ENCODE data around the gene HSD17B2.

The HSD17B2 gene

DNA sequence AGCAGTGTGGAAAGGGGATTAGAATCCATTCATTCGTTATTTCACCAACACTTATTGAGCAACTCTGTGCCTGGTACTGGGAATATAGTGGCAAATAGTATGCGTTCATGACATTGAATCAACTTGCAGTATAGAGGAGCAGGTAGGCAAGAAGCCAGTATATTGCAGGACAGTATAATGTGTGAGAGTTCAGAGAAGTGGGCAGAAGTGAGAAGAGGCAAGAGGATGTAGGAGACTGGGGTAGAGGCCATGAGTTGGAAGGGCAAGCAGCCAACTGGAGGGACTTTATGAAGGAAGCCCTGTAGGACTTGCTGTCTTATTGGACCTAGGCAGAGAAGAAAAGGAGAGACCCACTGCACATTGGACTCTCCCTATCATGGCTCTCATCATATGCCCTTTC lies 12.3 kb downstream of the HSD17B2 start:
- in situ Hi-C loops (cut with MboI; ENCODE audit: low sequenced_read_pairs) = no loop called here

DNA sequence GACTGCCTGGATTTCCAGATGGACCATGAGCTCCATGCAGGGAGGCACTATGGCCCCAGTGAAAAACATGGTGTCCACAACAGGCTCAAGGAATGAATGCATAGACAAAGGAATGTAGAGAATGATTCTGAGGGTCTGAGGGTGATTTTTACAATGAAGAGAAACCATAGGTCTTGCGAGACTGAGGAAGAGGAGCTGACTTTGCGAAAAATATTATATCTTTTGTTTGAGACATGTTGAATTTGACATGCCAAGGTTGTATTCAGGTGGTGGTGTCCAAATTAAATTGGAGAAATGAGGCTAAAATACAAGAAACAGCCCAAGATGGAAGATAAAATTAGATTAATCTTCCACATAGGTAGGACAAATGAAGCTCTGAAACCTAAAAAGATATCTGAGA lies 12.7 kb downstream of the HSD17B2 start:
- in situ Hi-C loops (cut with MboI; ENCODE audit: low sequenced_read_pairs) = no loop called here

DNA sequence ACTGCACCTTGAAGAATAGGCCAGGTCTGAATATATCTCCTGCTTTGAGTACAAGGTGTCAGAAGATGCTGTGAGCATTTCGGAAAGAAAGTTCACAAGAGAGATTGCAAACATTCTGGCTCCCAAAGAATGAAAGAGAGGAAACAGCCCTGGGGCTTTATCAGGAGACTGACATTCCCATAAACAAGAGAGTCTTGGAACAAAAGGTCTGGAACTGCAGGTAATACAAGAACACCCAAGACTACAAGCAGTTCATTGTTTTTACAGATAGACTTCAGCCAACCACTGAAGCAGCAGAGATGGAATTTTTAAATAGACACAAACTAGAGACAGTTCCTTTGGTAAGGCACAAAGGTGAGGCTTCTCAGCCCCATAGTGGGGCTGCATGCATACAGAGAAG lies 14.4 kb downstream of the HSD17B2 start:
- in situ Hi-C loops (cut with MboI; ENCODE audit: low sequenced_read_pairs) = no loop called here

DNA sequence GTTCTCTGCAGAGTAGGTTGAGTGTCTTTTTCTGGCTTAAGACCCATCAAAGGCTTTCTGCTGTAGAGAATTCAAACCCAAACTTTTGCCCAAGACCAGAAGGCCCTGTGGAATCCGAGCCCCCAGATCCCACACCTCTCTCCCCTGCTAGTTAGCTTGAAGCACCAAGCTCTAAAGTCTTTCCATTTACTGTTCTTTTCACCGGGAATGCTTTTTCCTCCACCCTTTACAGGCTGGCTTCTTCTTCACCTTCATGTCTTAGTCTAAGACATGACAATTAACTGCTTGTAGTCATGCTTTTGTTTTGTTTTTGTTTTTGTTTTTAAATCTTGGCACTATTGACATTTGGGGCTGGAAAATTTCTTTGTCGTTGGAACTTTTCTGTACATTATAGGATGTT lies 15.5 kb downstream of the HSD17B2 start:
- in situ Hi-C loops (cut with MboI; ENCODE audit: low sequenced_read_pairs) = no loop called here

DNA sequence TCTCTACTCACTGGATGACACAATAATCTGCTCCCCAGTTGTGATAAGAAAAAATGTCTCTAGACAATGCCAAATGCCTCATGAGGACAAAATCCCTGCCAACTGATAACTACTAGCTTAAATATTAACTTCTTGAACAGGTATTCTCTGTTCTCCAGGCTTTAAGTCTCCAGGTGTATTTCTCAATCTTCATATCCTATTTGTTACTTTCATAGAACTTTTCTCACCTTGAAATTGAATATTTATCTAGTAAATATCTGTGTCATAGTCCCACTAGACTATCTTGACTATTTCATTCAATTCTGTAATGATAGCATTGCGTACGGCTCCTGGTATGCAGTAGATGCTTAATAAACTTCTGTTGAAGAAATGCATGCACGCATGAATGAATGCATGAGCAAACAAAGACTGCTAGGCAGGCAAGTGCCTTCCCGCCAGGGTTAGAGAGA lies 15.9 kb downstream of the HSD17B2 start:
- in situ Hi-C loops (cut with MboI; ENCODE audit: low sequenced_read_pairs) = no loop called here

DNA sequence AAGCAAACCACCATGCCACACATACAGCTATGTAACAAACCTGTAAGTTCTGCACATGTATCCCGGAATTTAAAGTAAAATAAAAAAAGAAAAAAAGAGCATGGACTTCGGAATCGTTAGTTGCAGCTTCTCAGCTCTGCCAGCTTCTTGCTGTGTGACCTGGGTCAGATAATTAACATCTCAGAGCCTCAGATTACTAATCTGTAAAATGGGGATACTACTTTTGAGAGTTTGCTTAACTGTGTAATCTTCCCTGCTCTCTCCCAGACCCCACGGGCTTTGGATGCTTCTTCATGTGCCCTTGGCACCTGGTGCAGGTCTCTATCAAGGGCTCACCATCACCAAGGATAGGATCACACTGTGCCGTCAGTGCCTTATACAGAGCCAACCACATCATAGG lies 16.6 kb downstream of the HSD17B2 start:
- in situ Hi-C loops (cut with MboI; ENCODE audit: low sequenced_read_pairs) = no loop called here

DNA sequence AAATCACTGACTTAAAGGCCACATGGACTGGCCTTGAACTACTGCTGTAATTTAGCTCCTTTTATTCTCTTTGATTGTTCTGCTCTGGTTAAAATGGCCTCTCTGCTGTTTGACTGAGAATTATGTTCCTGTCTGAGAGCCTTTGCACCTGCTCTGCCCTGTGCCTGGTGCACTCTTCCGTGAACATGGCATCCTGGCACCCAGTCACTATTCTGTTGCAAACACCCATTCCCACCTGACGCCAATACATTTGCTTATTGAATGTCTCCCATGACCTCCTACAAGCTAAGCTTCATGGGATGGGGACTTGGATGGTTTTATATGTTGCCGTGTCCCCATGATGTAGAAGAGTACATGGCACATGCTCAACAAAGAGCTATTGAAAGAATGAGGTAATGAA lies 20.1 kb downstream of the HSD17B2 start:
- in situ Hi-C loops (cut with MboI; ENCODE audit: low sequenced_read_pairs) = no loop called here

DNA sequence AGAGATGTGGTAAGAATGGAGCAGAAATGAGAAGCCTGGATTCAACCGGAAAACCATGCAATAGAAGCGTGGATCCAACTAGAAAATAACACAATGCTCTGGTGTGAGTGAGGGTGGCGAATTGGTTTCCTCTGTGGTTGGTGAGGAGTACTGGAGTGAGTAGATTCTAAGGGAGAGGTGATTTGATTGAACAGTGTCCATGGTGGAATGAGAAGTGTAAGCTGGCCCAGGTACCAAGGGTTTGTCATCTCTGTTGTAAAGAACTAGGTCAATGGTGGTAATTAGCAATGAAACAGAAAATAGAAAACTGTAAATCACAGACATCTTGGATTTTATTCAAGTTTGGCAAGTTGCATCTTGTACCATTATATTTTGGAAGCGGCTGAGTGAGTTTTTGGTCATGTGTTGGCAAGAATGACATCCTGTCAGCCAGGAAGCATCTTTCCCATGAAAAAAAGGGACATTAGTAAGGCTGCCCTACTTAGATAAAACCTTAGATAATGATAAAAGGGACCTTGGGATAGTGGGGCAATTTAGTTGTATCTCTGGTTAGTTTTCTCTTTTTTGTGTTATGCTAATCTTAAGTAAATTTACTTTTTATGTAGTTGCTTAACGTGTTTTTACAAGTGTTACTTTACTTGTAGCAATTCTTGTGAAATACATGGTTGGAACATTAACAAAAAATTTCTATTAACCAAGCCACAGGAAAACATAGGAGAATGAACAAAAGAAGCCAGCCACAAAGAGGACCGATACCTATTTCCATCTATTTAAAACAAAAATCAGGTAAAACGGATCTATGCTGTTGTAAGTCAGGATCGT lies 20.9 kb downstream of the HSD17B2 start:
- in situ Hi-C loops (cut with MboI; ENCODE audit: low sequenced_read_pairs) = no loop called here

DNA sequence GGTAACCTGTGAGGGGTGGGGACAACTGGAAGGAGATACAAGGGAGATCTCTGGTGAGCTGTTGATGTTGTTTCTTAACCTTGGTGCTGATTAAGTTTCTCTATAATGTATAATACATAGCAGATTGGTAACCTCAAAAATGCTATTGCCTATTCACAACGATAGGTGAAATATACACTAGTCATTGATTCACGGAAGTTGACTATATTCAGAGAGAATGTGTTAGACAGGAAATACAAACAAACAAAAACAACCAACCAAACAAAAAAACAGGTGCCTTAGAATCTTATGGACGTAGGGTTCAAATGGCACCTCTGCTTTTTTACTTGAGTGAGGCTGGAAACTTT lies 21.5 kb downstream of the HSD17B2 start:
- in situ Hi-C loops (cut with MboI; ENCODE audit: low sequenced_read_pairs) = no loop called here

DNA sequence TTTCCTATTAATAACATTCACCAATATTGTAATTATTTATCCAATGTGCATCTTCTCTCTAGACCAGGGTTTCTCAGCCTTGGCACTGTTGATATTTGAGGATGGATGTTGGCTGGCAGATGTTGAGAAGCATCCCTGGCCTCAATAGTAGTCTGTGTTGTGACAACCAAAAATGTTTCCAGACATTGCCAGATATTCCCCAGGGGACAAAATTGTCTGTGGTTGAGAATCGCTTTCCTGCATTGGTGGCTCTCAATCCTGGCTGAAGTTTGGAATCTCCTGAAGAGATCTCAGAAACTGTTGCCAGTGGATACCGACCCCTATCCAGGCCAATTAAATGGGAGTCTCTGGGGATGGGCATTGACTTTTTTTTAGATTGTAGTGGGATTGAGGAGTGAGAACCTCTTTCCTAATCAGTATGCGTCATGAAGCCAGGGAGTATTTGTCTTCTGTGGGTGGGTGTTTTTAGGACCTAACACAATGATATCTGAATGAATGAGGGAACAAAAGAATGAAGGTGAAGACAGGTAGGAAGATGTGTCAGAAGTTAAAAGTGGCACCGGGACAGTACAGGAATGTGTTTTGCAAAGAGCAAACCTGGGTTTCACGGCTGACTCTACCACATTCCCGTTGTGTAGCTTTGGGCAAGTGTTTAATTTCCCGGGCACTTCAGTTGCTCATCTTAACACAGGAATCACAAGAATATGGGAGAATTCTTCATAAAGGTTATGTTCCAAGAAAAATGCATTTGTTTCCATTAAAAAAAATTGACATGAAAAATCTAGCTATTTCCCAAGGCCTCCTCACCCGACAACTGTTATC lies 24.3 kb downstream of the HSD17B2 start:
- in situ Hi-C loops (cut with MboI; ENCODE audit: low sequenced_read_pairs) = no loop called here

DNA sequence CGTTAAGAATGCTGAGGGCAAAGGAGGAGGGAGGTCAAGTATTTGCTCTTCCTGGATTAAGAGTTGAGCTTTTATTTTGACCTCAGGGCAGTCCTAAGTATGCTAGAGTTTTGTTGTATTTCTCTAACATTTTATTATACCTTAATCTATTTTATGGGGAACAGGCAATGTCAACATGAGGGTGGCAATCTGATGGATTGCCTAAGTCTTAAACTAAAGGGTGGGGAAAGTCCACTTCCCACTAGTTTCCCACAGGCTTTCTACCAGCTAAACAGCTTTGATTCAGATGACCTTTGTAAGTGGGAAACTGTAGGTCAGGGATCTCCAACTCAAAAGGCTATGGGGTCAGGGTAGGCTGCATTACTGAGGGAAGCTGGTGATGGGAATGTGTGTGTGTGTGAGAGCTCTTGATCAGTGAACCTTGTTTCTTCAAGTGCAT lies 24.9 kb downstream of the HSD17B2 start:
- in situ Hi-C loops (cut with MboI; ENCODE audit: low sequenced_read_pairs) = no loop called here

DNA sequence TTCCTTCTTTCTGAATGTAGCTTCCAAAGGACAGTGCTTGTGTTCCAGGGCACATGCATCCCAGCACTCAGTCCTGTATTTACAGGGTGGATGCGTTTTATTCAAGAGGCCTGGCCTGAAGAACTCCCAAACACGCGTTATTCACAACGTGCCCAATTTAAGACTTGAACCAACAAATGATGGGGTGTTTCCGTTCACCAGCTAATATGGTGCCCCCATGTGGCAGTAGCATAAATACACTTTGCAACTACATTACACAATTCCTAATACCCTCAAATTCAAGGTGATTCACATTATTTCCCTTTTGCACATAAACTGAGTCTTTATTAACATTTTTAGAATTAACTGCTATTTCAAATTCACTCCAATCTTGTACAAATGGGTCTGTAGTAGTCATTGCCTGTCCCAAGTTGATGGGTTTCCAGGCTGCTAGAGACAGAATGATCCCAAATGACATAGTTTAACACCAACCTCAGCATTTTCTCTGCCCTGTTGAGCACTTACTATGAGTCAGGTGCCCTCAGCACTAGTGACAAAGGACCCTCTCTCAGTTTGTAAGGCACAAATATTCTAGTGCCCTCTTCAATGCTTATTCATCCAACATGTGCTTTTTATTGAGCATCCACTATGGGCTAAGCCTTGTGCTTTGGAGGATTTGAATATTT lies 26.9 kb downstream of the HSD17B2 start:
- in situ Hi-C loops (cut with MboI; ENCODE audit: low sequenced_read_pairs) = no loop called here

DNA sequence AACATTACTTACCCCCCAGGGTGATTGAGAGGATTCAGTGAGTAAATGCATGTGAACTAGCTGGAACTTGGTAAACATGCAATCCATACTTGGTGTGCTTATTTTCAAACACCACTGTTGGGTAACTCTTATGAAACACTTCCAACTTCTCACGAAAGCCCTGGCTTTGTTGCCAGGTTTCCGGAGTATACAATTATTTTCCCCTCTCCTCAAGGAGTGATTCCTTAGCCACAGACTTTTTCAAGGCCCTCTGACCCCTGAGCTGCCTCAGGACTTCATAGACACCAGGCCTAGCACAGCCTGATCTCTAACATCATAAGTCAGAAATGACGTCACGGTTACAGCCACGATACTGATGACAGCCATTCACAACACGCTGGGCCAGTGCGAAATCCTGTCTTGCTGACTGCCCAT lies 27.6 kb downstream of the HSD17B2 start:
- in situ Hi-C loops (cut with MboI; ENCODE audit: low sequenced_read_pairs) = no loop called here

DNA sequence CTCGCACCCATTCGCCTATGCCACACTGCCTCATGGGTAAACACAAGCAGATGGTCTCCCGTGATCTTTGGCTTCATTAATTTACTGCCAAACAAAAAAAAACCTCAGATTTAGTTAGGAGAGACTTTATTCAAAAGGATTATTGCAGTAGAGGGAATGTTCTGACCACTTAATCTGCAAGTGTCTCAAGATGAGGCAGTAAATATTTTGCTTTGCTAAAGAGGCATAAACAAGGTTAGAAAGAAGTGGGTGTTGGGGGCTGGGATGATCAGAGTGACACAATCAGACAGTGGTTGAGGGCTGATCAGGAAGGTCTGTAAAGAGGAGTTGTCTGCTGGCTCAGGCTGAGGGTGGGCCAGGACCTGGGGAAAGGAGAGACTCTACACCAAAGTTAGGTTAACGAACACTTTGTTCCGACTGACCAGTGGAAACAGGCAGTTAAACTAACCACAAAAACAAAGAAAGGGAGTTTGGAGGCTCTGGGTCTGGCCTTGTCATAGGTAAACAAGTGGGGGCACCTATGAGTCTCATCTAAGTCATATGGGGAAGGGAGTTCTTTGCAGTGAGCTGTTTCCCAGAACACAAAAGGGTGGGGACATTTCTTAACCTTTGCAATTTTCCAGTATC lies 28.5 kb downstream of the HSD17B2 start:
- in situ Hi-C loops (cut with MboI; ENCODE audit: low sequenced_read_pairs) = no loop called here

DNA sequence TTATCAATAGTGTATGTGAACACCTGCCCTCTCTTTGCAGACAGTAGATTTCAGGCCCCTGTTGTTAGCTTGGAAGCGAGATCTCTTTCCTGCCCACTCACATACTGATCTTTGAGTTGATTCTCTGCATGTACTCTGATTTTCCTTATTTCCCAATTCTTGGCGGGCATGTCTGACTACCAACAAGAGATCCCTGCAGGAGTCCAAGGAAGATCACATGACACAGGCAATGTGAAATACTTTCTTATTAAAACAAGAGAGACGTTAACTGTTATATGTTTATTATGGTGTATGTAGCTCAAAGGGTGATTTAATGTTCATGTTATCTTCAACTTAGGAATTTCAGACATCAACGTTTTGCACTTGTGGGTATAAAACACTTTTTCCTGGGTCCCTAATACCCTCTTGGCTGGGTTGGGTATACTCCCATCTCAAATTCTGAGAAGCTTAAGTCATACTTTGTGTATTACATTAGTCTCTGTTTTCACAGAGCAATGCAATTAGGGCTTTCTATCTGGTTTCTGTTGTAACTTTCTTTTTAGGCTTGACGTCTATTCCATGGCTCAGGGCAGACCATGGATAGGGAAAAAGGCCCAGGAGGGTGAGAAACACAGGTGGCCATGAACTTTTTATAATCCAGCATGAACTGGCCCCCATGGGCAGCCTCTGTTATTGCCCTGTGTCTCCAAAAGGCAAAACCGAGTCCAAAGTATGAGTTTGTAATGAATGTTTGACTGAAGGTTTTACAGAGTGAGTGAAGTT lies 32.2 kb downstream of the HSD17B2 start:
- in situ Hi-C loops (cut with MboI; ENCODE audit: low sequenced_read_pairs) = no loop called here

DNA sequence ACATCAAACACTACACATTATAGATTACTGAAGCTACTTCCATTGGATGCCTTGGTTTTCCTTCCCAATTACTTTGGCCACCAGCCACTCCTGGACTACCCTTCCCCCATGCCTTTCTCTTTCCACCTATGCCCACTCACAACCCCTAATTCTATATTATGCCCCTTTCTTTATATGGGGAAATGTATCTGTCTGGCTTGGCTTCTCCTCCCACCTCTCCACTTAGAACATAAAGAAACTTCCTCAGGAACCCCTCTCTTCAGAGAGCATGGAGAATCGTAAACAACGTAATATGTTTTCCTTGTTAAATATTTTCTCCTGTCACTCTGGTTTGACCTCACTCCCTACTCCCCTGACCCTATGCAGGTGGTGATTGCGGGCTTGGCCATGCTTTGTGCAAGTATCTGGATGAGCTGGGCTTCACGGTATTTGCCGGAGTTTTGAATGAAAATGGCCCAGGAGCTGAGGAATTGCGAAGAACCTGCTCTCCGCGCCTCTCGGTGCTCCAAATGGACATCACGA lies 32.8 kb downstream of the HSD17B2 start:
- in situ Hi-C loops (cut with MboI; ENCODE audit: low sequenced_read_pairs) = no loop called here

DNA sequence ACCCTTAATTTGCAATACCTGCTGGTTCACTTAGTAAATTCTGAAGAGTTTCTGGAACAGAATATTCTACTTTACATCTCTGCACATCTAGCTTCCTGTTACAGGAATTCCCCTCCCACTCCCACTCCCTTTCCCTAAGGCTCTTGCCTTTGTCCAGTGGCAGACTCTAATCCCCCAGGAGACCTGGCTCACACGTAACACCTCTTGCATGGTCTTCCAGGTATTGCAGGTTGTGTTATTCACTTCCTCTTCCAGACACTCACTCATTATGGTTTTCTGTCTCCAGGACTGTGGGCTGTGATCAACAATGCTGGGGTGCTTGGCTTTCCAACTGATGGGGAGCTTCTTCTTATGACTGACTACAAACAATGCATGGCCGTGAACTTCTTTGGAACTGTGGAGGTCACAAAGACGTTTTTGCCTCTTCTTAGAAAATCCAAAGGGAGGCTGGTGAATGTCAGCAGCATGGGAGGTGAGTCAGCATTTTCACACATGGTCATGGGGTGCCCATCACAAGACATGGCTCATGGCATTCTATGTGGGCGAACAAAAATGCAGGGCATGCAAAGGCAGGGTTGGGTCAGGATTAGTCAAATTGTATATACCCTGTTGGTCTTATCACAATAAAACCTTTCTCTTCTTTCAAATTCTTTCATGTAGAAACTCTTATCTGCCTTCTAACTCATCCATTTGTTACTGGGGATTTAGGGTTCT lies 35.8 kb downstream of the HSD17B2 start:
- in situ Hi-C loops (cut with MboI; ENCODE audit: low sequenced_read_pairs) = no loop called here

DNA sequence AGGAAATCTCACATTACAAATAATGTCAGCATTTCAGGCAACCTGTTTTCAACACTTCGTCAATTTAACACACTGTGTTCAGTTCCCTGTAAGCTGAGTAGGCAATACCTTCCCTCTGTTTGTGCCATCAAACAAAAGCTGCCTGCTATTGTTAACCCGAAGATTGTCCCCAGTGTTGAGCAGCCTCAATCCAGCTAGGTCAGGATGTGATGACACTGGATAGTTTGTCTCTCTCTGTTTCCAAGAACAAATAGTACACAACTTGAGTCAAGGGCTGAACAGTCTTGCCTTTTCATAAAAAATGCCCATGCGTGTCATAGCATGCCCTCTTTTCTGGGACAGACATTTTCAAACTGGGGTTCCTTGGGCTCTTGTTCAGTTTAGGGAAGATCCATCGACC lies 36.4 kb downstream of the HSD17B2 start:
- in situ Hi-C loops (cut with MboI; ENCODE audit: low sequenced_read_pairs) = no loop called here

DNA sequence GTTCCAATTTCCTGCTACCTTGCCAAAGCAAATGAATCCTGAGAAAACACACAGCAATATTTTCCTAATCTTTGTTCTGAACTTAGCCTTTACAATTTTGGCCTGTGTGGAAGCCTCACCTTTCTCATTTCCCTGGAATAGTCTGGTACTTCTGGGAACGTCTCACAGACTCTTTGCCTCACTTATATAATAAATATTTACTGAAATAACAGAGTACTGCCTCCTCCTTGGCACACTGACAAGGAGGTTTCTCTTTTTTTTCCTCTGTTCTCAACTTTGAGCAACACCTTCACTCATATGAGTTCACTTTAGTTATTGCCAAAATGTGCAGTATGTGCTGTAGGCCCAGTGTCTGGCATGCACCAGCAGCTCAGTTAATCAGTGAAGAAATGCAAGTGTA lies 37.3 kb downstream of the HSD17B2 start:
- in situ Hi-C loops (cut with MboI; ENCODE audit: low sequenced_read_pairs) = no loop called here

Measured in hTERT RPE-1 (cell line).